ENCODE measurements around the gene STXBP1.

STXBP1 gene

DNA sequence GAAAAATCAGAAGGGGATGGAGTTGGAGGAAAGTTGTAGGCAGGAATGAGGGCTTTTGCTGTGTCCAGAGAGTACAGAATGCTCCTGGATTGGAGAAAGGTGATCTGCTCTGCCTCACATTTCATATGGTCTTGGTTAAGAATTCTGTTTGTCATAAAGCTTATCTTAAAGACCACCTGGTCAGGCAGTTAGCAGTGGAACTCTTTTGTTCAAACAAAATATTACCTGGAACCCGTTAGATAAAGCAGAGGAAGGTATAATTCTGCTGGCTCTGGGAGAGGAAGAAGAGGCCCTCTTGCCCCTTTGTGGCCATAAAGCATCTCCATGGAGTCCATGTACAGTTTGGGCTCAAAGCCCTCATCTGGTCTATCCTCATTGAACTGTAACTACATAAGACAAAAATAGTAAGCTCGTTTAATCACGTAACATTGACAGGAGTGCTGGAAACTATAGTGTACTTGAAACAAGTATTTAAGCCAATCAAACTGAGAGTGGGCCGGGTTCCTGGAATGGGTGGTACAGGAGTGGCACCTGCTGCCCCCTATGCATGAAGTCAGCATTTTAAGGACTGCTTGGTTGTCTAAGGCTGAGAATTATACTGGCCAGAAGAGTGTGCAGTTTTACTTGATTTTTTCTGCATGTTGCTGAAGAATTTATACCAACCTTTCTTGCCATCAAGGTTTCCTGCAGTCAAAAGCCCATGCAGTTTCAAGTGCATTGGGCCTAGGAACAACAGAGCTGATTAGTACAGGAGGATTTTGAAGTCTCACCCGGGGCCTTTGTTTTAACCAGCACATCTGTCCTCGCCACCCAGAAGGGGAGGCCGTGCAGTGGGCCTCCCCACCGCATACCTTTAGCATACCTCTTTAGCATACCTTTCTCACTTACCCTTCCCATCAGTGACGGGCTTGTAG, 39.9 kb downstream of the STXBP1 start:
- Histone ChIP-seq H3K27me3 (ENCODE audit: insufficient read depth, low read depth, severe bottlenecking) (no peaks in the 10 kb centered on the region), H3K27ac (no peak overlapping the region), H3K36me3 (peaks cover 32% of the 10 kb centered on the region), H3K9me3 (ENCODE audit: severe bottlenecking) (no peaks in the 10 kb centered on the region), H3K4me3 (ENCODE audit: low read depth, low read length) (no peak overlapping the region)
- TF ChIP-seq, protein P1, sequence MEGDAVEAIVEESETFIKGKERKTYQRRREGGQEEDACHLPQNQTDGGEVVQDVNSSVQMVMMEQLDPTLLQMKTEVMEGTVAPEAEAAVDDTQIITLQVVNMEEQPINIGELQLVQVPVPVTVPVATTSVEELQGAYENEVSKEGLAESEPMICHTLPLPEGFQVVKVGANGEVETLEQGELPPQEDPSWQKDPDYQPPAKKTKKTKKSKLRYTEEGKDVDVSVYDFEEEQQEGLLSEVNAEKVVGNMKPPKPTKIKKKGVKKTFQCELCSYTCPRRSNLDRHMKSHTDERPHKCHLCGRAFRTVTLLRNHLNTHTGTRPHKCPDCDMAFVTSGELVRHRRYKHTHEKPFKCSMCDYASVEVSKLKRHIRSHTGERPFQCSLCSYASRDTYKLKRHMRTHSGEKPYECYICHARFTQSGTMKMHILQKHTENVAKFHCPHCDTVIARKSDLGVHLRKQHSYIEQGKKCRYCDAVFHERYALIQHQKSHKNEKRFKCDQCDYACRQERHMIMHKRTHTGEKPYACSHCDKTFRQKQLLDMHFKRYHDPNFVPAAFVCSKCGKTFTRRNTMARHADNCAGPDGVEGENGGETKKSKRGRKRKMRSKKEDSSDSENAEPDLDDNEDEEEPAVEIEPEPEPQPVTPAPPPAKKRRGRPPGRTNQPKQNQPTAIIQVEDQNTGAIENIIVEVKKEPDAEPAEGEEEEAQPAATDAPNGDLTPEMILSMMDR (IDR thresholded peaks at IDR 0.05; ENCODE audit: low read depth, low read length) = no peak
- no peak for DNase-seq

DNA sequence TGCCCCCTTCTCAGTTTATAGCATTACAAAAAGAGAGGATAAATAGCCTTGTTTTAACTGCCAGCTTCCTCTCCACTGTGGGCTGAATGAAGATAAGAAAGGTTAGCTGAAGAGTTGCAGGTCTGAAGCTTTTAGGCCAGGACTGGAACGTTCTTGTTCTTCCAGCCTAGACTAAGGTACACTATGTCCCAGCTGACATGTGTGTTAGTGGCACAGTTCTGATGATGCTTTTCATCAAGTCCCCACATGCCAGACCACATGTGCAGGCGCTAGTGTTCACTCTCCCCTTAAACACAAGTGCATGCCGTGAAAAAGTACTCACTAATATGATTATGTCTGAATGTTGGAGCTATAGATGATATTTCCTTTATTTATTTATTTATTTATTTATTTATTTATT, 40.7 kb downstream of the STXBP1 start:
- no peak for DNase-seq
- H3K27me3 ChIP-seq (ENCODE audit: insufficient read depth, low read depth, severe bottlenecking) = no peaks in the 10 kb centered on the region
- no peak overlapping the region for H3K27ac ChIP-seq
- no peaks in the 10 kb centered on the region for H3K9me3 ChIP-seq (ENCODE audit: severe bottlenecking)
- TF ChIP-seq, protein P1 (IDR thresholded peaks at IDR 0.05; ENCODE audit: low read depth, low read length) = no peak
- H3K36me3 ChIP-seq = peaks cover 32% of the 10 kb centered on the region
- no peak overlapping the region for H3K4me3 ChIP-seq (ENCODE audit: low read depth, low read length)

DNA sequence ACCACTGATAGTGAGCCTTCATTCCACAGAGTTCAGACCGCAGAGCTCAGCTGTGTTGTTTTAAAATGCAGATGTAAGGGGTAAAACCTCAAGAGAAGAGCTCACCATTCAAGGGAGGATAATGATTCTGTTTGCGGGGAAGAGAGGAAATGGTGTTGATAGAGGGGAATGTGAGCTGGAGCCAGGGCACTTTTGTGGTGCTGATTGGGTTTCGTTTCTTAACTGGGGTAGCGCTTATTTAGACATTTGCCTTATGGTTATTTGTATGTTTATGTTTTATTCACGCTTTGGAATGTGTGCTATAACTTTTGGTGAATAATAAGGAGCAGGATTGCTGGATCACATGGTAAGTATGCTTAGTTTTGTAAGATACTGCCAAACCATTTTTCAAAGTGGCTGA, 42.5 kb downstream of the STXBP1 start:
- no peak for DNase-seq
- H3K27ac ChIP-seq = no peak overlapping the region

DNA sequence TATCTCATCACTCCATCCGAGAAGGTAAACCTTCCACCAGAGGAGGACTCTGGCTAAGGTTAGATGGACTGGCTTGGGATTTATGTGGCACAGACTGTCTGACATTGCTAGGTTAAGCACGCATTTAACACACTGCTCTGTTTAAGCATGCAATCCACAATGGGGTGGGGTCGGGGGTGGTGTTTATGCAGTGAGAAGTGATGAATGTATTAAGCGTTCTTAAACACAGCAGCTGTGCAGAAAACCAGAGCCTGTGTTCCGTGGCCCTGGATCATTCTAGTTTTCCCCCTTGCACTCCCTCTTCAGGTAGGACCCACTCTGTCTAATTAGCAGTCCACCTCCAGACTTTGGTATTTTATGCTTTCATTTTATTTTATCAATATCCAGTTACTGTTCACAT, 46.4 kb downstream of the STXBP1 start:
- Histone ChIP-seq H3K9me3 (ENCODE audit: severe bottlenecking) (no peaks in the 10 kb centered on the region), H3K27me3 (ENCODE audit: insufficient read depth, low read depth, severe bottlenecking) (no peaks in the 10 kb centered on the region), H3K27ac (peak overlapping the region; percentile 15; the same call in 1 of the 2 replicates), H3K4me3 (ENCODE audit: low read depth, low read length) (no peak overlapping the region), H3K36me3 (peaks cover 50% of the 10 kb centered on the region)
- TF ChIP-seq, protein P1 (IDR thresholded peaks at IDR 0.05; ENCODE audit: low read depth, low read length) = no peak
- DNase-seq = peak; percentile 71

More for the DNA sequence above, 42.5 kb downstream of the STXBP1 start:
- H3K36me3 ChIP-seq = peaks cover 43% of the 10 kb centered on the region
- no peak overlapping the region for H3K4me3 ChIP-seq (ENCODE audit: low read depth, low read length)
- no peaks in the 10 kb centered on the region for H3K27me3 ChIP-seq (ENCODE audit: insufficient read depth, low read depth, severe bottlenecking)
- no peaks in the 10 kb centered on the region for H3K9me3 ChIP-seq (ENCODE audit: severe bottlenecking)
- TF ChIP-seq, protein P1 (IDR thresholded peaks at IDR 0.05; ENCODE audit: low read depth, low read length) = no peak

DNA sequence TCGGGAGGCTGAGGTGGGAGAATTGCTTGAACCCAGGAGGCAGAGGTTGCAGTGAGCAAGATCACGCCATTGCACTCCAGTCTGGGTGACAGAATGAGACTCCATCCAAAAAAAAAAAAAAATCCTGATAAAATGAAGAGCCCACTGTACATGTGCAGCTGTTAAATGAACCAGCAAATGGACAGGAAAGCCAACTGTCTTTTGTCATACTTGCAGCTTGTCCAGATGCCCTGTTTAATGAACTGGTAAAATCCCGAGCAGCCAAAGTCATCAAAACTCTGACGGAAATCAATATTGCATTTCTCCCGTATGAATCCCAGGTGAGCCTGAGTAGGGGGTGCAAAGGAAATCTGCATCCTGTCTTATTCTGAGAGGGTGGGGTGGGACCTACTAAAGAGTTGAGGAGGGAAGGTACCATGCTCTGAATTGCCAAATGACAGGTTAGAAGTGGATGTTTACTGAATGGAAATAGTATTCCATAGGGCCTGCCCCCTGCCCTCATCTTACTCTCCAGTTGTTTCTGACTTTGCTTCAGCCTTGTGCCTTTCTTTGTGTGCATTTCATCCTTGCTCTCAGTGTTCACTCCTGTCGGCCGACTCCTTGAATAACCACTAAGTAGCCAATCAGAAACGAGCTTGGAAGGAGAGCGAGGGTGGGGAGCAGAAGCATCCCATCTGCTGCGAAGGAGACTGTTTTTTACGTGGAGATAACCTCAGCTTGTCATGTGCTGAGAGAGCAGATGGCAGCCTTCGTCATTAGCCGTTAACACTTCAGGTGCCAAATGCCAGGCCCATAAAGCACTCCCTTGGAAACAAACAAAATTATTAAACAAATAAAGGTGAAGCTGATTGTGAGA, 49.0 kb downstream of the STXBP1 start:
- TF ChIP-seq, protein P1 (IDR thresholded peaks at IDR 0.05; ENCODE audit: low read depth, low read length) = no peak
- Histone ChIP-seq H3K36me3 (peaks cover 51% of the 10 kb centered on the region), H3K27me3 (ENCODE audit: insufficient read depth, low read depth, severe bottlenecking) (no peaks in the 10 kb centered on the region), H3K4me3 (ENCODE audit: low read depth, low read length) (peak overlapping the region; percentile 4; the same call in 1 of the 2 replicates), H3K9me3 (ENCODE audit: severe bottlenecking) (no peaks in the 10 kb centered on the region), H3K27ac (peak overlapping the region; percentile 95)
- DNase-seq = peak; percentile 97

Measured in WERI-Rb-1 (cell line).